Effector memory CD8-positive, alpha-beta T cell (primary cell): ENCODE data around the gene UQCRH.
"Not testable (repeated sequence)": the region's sequence is repeated elsewhere in the genome, so short reads cannot be mapped to it uniquely, and the experiment has no call there.

ENCODE experiments used
- ATAC-seq: fragments of 150-1000 bp; cut with Tn5 transposase; replicated peaks from 2 replicates; pipeline ENCODE4 v1.10.0; 2021; ENCODE audit warnings: mild to moderate bottlenecking, moderate library complexity
- DNase-seq, 3 experiments: peaks; one replicate each; pipeline ENCODE4 v3.0.0; 2021
- H3K27ac Mint-ChIP-seq, 2 donors: one replicate each; pipeline ENCODE4 v1.8.0; 2022; ENCODE audit warnings: mild to moderate bottlenecking in 2 of 2, mixed read lengths in 2 of 2, moderate library complexity in 2 of 2
- H3K27me3 Mint-ChIP-seq, 2 donors: one replicate each; pipeline ENCODE4 v1.8.0; 2022; ENCODE audit warnings: mixed read lengths in 2 of 2
- H3K36me3 Mint-ChIP-seq: one replicate; pipeline ENCODE4 v1.8.0; 2022; ENCODE audit warnings: mild to moderate bottlenecking, moderate library complexity, mixed read lengths; ENCODE audit not compliant: insufficient read depth
- H3K4me1 Mint-ChIP-seq, 2 donors: one replicate each; pipeline ENCODE4 v1.8.0; 2022; ENCODE audit warnings: low read depth in 2 of 2, mixed read lengths in 2 of 2
- H3K4me3 Mint-ChIP-seq, 2 donors: one replicate each; pipeline ENCODE4 v1.8.0; 2022; ENCODE audit warnings: mild to moderate bottlenecking in 2 of 2, mixed read lengths in 2 of 2, moderate library complexity in 2 of 2
- H3K9me3 Mint-ChIP-seq, 2 donors: one replicate each; pipeline ENCODE4 v1.8.0; 2022; ENCODE audit warnings: mixed read lengths in 2 of 2

UQCRH gene

GRCh38 chr1:46345281-46345680 is 41.8 kb downstream of the UQCRH start:
- Mint-ChIP-seq H3K27me3 (no peaks in the 10 kb centered on the region), H3K4me1 (peaks cover 26 to 39% of the 10 kb centered on the region in 2 donors), H3K4me3 (no peak overlapping the region)

GRCh38 chr1:46352363-46352762 is 48.9 kb downstream of the UQCRH start:
- DNase-seq (no peak), ATAC-seq (no peak)
- Mint-ChIP-seq H3K27ac (peak overlapping the region in 1 of 2 donors; percentile 47), H3K4me1 (peaks cover 5 to 9% of the 10 kb centered on the region in 2 donors), H3K36me3 (peaks cover 72% of the 10 kb centered on the region), H3K27me3 (no peaks in the 10 kb centered on the region), H3K4me3 (no peak overlapping the region), H3K9me3 (no peaks in the 10 kb centered on the region)

More at GRCh38 chr1:46345281-46345680, 41.8 kb downstream of the UQCRH start:
- DNase-seq (no peak), ATAC-seq (no peak)
- Mint-ChIP-seq H3K27ac (no peak overlapping the region), H3K36me3 (peaks cover 75% of the 10 kb centered on the region), H3K9me3 (no peaks in the 10 kb centered on the region)

GRCh38 chr1:46355920-46356319 is 52.4 kb downstream of the UQCRH start:
- DNase-seq, H3K4me1 Mint-ChIP-seq, H3K27ac Mint-ChIP-seq, H3K4me3 Mint-ChIP-seq, ATAC-seq, H3K27me3 Mint-ChIP-seq, H3K9me3 Mint-ChIP-seq: not testable (repeated sequence)
- H3K36me3 Mint-ChIP-seq: peaks cover 69% of the 10 kb centered on the region

- Mint-ChIP-seq H3K4me3 (no peak overlapping the region), H3K36me3 (peaks cover 66% of the 10 kb centered on the region), H3K9me3 (no peaks in the 10 kb centered on the region), H3K4me1 (no peaks in the 10 kb centered on the region), H3K27me3 (no peaks in the 10 kb centered on the region), H3K27ac (no peak overlapping the region)
- DNase-seq: no peak
- ATAC-seq: no peak
Observed at GRCh38 chr1:46362158-46362557, 58.7 kb downstream of the UQCRH start.

GRCh38 chr1:46363121-46363520 is 59.6 kb downstream of the UQCRH start:
- no peak overlapping the region for H3K4me3 Mint-ChIP-seq
- DNase-seq: no peak
- H3K9me3 Mint-ChIP-seq: no peaks in the 10 kb centered on the region
- ATAC-seq: no peak
- H3K36me3 Mint-ChIP-seq: peaks cover 61% of the 10 kb centered on the region
- H3K27ac Mint-ChIP-seq: no peak overlapping the region
- H3K4me1 Mint-ChIP-seq: no peaks in the 10 kb centered on the region
- H3K27me3 Mint-ChIP-seq: no peaks in the 10 kb centered on the region

GRCh38 chr1:46364612-46365011 is 61.1 kb downstream of the UQCRH start:
- ATAC-seq (no peak), DNase-seq (no peak)
- Mint-ChIP-seq H3K4me1 (no peaks in the 10 kb centered on the region), H3K4me3 (no peak overlapping the region), H3K27ac (no peak overlapping the region), H3K9me3 (no peaks in the 10 kb centered on the region), H3K36me3 (peaks cover 50% of the 10 kb centered on the region), H3K27me3 (no peaks in the 10 kb centered on the region)

- peaks cover 40% of the 10 kb centered on the region for H3K36me3 Mint-ChIP-seq
- not testable (repeated sequence) for H3K9me3 Mint-ChIP-seq
Observed at GRCh38 chr1:46365796-46366195, 62.3 kb downstream of the UQCRH start.

More at GRCh38 chr1:46365796-46366195, 62.3 kb downstream of the UQCRH start:
- not testable (repeated sequence) for H3K4me3 Mint-ChIP-seq, ATAC-seq, H3K4me1 Mint-ChIP-seq, H3K27me3 Mint-ChIP-seq, DNase-seq, H3K27ac Mint-ChIP-seq
